Activated CD8-positive, alpha-beta memory T cell treated with anti-CD3 and anti-CD28 coated beads for 4 hours (primary cell): ENCODE data around the gene RNF112.
"Not testable (repeated sequence)": the region's sequence is repeated elsewhere in the genome, so short reads cannot be mapped to it uniquely, and the experiment has no call there.

Experiments used
- DNase-seq, 2 donors: peaks; one replicate each; pipeline ENCODE4 v3.0.0-alpha.2; 2020; ENCODE audit warnings: low read depth in 2 of 2

Gene RNF112

DNA sequence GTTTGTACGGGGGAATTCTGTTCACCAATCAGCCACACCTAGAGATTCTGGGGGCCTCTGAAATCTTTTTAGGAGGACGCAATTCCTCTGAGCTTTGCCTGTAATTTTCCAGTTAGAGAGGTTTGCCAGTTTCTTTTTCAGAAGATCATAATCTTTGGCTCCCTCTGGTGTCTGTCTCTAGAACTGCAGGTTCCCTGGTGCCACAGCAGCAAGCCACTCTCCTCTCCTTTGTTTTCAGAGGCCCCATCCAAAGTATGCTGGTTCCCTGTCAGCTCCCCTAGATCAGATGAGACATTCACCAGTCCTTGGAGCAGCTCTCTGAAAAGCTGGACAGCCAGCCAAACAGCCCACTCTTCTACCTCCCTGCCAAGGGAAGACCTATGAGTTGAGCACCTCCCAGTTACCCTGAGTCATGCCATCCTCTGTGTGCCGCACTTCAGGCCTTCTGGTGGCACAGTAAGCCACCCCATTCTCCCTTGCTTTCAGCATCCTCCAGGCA is 36.1 kb downstream of the RNF112 start:
- DNase-seq, result peak; percentile 40 to 53

DNA sequence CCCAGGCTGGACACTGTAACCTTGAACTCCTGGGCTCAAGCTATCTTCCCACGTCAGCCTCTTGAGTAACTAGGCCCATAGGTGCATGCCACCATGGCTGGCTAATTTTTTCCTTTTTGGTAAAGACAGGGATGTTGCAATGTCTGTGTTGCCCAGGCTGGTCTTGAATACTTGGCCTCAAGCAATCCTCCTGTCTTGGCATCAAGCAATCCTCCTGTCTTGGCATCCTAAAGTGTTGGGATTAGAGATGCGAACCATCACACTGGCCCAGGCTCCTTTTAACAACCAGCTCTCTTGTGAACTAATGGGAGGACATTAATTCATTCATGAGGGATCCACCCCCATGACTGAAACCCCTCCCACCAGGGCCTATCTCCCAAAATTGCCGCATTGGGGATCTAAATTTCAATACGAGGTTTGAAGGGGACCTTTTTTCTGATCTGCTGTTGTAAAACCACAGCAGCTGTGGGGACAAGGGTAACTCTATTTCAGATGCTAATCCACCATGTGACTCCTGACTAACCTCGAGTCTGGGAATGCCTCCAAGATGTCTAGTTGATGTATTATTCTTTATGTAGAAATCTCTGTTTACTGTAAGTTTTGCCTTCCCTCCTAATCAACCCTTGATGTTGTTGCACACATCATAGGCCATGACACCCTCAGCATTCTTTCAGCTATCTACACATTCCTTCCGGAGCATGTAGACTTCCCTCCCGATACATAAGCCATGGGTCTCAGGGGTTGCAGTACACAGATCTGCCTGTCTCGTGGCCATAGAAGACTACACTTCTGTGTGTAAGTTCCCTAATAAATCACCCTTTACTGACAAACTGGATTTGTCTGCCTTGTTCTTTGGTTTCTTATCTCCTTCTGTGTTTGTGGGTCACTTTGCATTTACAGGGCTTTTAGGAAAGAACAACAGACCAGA is 37.6 kb downstream of the RNF112 start:
- no peak for DNase-seq

DNA sequence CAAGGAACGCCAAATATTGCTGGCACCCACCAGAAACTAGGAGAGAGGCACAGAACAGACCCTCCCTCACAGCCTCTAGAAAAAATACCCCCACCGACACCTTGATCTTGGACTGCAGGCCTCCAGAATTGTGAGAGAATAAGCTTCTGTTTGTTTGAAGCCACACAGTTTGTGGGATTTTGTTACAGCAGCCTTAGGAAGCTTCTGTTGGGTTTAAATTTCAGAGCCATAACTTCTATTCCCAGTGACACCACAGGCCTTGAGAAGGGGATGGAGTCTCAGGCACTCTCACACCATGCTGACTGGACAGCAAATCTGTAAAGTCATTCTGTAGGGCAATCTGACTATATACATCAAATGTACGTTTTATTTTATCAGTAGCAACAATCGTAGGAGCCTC is 38.6 kb downstream of the RNF112 start:
- DNase-seq, result no peak

DNA sequence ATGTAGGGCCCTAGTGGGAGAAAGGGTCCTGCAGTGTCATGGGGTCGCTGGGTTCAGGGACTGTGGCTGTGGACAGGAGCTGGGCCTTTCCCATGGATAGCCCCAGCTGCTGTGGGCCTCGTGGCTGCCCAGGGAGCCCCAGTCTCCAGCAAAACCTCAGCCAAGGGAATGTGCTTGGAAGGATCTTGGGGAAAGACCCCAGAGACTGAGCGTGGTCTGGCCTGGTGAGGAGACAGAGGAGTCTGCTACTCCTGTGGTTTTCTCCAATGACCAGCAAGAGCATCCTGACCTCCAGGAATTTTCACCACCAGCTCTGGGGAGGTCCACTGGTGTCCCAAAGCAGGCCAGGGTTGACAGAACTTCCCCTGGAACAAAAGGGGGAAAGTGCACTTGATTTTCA is 42.3 kb downstream of the RNF112 start:
- no peak for DNase-seq

DNA sequence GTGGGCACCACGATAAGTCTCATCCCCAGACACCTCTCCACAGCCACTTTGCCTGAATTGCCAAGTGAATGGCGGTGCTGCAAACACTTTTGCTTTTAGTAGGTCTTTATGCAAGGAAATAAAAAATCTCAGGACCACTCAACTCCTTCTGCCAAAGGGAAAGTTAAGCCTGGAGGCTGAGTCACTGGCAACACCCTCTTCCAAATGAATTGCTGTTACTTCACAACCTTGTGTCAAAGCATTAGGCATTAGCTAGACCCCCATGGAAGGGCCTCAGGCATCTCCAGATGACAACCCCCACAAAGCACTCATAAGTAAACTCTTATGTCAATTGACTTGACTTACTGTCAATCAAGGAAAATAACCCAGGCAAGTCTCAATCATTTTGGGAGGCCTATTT is 43.0 kb downstream of the RNF112 start:
- DNase-seq, result no peak

DNA sequence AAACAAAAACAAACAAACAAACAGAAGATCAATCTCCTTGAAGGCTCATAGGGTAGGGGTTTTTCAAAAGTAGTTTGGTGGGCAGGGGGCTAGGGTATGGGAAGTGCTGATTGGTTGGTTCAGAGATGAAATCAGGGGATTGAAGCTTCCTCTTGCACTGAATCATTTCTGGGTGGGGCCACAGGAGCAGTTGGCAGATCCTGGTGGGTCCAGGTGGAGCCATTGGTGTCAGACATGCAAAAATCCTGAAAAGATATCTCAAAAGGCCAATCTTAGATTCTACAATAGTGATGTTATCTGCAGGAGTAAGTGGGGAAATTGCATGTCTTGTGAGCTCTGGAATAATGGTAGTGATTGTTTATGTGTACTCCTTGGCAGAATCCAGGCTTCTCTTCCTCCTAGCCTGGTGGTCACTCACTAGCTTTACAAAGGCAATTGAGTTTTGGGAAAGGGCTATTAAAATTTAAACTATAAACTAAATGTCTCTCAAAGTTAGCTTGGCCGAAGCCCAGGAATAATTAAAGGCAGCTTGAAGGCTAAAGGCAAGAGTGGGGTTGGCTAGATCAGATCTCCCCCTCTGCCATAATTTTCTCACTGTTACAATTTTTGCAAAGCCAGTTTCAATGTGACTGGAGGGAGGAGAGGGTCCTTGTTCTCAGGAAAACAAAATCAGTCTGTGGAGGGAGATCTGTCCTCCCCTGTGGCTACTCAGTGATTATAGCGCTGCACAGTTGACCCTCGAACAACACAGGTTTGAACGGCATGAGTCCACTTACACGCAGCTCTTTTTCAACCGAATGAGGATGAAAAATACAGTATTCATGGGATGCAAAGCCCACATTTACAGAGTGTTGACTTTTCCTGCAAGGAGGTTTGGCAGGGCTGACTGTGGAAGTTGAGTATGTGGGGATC is 45.2 kb downstream of the RNF112 start:
- DNase-seq, result no peak

DNA sequence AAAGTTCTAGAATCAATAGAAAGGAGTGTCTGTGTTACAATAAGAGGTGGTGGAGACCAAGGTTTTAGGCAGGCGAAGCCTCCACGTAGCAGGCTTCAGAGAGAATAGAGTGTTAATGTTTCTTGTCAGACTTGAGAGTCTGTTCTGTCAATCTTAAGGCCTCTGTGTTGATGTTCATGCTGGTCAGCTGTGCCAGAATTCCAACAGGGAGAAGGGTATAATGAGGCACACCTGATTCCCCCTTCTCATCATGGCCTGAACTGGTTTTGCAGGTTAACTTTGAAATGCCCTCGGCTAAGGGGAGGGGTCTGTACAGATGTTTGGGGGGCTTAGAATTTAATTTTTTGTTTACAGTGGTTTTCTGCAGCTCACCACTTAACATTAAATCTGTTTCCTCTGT is 46.0 kb downstream of the RNF112 start:
- DNase-seq, result no peak

DNA sequence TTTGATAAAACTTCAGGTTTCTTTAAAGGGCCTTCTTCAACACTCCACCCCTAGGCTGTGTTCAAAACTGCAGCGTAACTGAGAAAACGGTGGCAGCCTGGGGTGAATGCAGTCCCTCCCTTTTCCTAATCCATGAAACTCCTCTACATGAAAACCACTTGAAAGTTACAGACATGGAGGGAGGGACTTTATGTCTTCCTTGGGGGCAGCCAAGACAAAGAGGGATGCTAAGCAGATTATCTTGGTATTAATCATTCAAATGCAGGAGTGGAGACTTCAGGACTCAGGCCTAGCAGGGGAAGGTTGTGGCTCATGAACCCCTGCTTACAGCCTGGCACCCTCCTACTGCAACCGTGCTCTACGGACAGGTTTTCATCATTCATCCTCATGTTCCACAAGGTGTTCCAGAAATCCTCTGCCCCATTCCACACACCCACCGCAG is 46.8 kb downstream of the RNF112 start:
- no peak for DNase-seq

DNA sequence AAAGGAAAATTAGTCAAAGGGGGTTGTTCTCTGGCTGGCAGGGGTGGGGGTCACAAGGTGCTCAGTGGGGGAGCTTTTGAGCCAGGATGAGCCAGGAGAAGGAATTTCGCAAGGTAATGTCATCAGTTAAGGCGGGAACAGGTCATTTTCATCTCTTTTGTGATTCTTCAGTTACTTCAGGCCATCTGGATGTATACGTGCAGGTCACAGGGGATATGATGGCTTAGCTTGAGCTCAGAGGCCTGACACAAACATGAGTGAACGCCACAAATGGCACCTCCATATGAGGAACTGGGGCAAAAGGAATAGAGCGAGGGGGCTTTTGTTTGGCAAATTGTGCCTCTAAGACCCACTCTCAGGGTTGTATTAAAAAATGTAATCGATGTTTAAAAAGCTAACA is 47.4 kb downstream of the RNF112 start:
- not testable (repeated sequence) for DNase-seq

DNA sequence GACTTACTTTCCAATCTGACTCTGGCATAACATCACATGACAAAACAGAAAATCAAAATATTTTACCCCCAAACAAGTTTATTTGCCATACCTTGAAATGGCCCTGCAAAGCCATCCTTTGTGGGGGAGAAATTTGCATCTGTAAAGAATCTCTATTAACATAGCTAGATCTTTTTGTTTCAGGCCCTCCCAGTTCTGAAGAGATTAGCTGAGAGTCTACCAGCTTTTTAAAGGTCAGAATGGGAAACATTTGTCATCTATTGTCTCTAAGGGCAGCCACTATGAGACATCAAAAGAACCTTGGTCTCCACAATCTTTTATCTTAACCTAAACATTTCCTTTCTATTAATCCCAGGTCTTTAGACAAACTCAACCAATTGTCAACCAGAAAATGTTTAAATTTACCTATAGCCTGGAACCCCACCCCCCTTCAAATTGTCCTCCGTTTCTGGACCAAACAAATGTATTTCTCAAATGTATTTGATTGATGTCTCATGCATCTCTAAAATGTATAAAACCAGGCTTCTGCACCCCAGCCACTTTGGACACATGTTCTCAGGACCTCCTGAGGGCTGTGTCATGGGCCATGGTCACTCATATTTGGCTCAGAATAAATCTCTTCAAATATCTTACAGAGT is 48.1 kb downstream of the RNF112 start:
- DNase-seq, result not testable (repeated sequence)

DNA sequence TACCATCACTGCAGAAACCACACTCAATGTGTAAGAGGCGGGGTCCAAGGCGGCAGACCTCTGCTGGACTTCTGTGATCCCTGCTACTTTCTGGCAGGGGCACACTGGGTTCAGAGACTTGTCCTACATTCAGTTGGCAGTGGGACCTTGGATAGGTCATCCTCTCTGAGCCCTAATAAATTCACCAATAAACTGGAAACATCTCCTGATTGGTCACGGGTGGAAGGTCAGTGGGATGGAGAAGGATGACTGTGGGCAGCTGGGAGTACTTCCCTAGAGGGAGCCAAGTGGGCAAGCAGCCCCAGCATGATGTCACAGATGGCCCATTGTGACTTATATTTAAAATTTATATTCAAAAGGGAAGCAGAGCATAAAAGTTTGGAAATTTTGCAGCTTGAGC is 49.7 kb downstream of the RNF112 start:
- no peak for DNase-seq

DNA sequence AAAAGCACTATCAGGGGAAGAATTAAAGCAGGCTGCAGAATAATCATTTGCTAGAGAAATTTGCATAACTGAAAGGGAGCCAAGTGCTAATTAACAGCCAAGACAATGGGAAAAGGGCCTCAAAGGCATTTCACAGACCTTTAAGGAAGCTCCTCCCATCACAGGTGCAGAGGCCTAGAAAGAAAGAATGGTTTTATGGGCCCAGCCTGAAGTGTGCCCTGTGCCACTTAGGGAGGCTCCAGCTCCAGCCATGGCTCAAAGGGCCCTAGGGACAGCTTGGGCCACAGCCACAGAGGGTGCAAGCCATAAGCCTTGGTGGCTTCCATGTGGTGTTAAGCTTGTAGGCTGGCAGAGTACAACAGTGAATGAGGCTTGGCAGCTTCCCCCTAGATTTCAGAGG is 50.1 kb downstream of the RNF112 start:
- no peak for DNase-seq

DNA sequence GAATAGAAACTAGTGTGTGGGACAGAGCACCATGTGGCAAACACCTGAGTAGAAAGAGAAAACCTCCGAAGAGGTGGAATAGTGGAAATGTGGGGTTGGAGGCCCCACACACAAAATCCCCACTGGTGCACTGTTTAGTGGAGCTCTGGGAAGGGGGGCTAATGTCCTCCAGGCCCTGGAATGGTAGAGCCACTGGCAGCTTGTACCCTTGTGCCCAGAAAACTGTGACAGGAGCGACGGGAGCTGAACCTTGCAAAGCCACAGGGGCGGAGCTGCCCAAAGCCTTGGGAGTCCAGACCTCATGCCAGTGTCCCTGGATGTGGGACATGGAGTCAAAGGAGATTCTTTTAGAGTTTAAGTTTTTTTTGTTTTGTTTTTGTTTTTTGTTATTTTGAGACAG is 50.6 kb downstream of the RNF112 start:
- no peak for DNase-seq

DNA sequence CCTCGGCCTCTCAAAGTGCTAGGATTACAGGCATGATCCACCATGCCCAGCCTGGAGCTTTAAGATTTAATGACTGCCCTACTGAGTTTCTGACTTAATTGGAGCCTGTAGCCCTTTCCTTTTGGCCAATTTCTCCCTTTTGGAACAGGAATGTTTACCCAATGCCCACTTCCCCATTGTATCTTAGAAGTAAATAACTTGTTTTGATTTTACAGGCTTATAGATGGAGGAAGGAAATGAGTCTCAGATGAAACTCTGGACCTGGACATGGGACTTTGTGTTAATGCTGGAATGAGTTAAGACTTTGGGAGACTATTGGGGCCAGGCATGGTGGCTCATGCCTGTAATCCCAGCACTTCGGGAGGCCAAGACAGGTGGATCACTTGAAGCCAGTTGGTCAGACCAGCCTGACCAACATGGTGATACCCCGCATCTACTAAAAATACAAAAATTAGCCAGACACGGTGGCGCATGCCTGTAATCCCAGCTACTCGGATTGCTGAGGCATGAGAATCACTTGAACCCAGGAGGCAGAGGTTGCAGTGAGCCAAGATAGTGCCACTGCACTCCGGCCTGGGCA is 51.5 kb downstream of the RNF112 start:
- DNase-seq, result not testable (repeated sequence)

DNA sequence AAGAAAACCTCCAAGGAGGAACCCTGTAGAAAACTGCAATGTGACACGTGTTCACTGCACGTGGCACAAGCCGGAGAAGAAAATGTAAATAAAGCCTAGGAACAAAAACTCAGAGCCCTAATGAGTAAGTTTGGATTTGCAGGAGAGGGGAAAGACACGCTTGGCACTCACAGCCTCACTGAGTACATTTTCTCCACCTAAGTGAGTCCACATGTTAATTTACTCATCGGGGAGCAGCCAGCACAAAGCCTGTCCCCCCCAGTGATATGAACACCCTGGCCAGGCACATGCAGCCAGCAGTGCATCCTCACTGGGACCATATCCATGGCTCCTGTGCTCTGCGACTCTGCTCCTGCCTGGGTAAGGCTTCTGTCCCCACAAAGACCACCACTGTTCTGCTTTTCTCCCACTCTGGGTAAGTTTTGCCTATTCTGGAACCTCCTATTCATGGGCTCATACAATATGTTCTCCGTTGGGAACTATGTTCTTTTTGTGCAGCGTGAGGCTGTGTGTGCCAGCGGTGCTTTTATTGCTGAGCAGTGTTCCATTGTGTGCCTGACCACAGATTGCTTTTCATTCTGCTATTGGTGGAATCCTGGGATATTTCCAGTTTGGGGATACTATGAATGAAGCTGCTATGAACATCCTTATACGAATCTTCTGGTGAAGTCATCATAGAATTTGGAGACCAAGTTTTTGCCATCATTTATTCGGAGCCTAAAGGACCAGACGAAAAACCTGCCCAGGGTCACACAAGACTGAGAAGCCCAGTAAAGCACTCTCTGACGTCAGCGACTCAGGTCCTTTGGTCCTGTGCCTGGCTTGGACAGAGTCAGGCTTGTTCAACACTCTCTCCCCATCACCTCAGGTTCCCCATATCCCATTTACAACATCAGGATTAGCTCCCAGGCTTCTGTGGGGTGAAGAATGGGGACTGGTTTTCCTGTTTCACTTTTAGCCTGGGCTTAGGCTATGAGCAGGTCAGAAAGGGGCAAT is 53.3 kb downstream of the RNF112 start:
- no peak for DNase-seq
